CD4-positive, alpha-beta memory T cell (primary cell): ENCODE results near the gene ESF1. TPM values are rescaled to one million over a fixed set of nuclear protein-coding genes. Genes with fewer than 3 reads are reported as not detected.

Experiments used
- CTCF ChIA-PET: fragments of 350-600 bp; sonication (Branson Sonifier 250); formaldehyde crosslinking; loops from one replicate; lab custom pipeline; 2021; ENCODE audit warnings: inconsistent platforms; ENCODE audit not compliant: partially characterized antibody; lab: Charles Lee
- POLR2A ChIA-PET: fragments of 350-600 bp; sonication (Branson Sonifier 250); formaldehyde crosslinking; loops from one replicate; lab custom pipeline; 2021; ENCODE audit not compliant: partially characterized antibody; lab: Charles Lee
- DNase-seq, 5 donors: peaks; one replicate each; pipeline versions ENCODE4 v3.0.0 to v3.0.0-alpha.2; 2020 to 2022; ENCODE audit warnings: mixed read lengths in 1 of 5
- H3K27ac ChIP-seq: one replicate; pipeline ENCODE4 v1.7.0; 2013; ENCODE audit warnings: low read depth, low read length
- H3K27me3 ChIP-seq: 2 replicates; pipeline ENCODE4 v1.7.0; 2013; ENCODE audit warnings: mild to moderate bottlenecking, low read length, moderate library complexity; ENCODE audit not compliant: insufficient read depth
- H3K36me3 ChIP-seq: 2 replicates; pipeline ENCODE4 v1.7.0; 2013; ENCODE audit warnings: mild to moderate bottlenecking, low read length, moderate library complexity; ENCODE audit not compliant: insufficient read depth
- H3K4me1 ChIP-seq: 2 replicates; pipeline ENCODE4 v1.7.0; 2013; ENCODE audit warnings: mild to moderate bottlenecking, low read length, moderate library complexity; ENCODE audit not compliant: insufficient read depth
- H3K4me3 ChIP-seq, 2 donors: one replicate each; pipeline ENCODE4 v1.7.0; 2013; ENCODE audit warnings: low read length in 2 of 2, mild to moderate bottlenecking in 1 of 2
- H3K9me3 ChIP-seq, 2 donors: one replicate each; pipeline ENCODE4 v1.7.0; 2013; ENCODE audit warnings: low read length in 2 of 2, control low read depth in 1 of 2; ENCODE audit not compliant: control insufficient read depth in 1 of 2
- H3K27ac Mint-ChIP-seq, 7 donors: one replicate each; pipeline ENCODE4 v1.8.0; 2020 to 2021; ENCODE audit warnings: mixed read lengths in 7 of 7, mild to moderate bottlenecking in 6 of 7, inconsistent platforms in 3 of 7, moderate library complexity in 3 of 7
- H3K27me3 Mint-ChIP-seq, 2 donors: one replicate each; pipeline ENCODE4 v1.8.0; 2020 to 2021; ENCODE audit warnings: mixed read lengths in 2 of 2
- H3K36me3 Mint-ChIP-seq, 2 donors: one replicate each; pipeline ENCODE4 v1.8.0; 2020 to 2021; ENCODE audit warnings: mixed read lengths in 2 of 2, inconsistent platforms in 1 of 2, mild to moderate bottlenecking in 1 of 2
- H3K4me1 Mint-ChIP-seq, 4 donors: one replicate each; pipeline ENCODE4 v1.8.0; 2020 to 2021; ENCODE audit warnings: mixed read lengths in 4 of 4, mild to moderate bottlenecking in 1 of 4
- H3K4me3 Mint-ChIP-seq, 8 donors: one replicate each; pipeline ENCODE4 v1.8.0; 2020 to 2021; ENCODE audit warnings: mixed read lengths in 8 of 8, mild to moderate bottlenecking in 7 of 8, moderate library complexity in 6 of 8, inconsistent platforms in 3 of 8
- H3K9me3 Mint-ChIP-seq, 8 donors: one replicate each; pipeline ENCODE4 v1.8.0; 2020 to 2021; ENCODE audit warnings: mixed read lengths in 8 of 8, mild to moderate bottlenecking in 5 of 8, inconsistent platforms in 3 of 8, moderate library complexity in 1 of 8
- intact Hi-C: fragments of 100-400 bp; cut with micrococcal nuclease; formaldehyde crosslinking; loops from one replicate; pipeline ENCODE4 v1.15.1; 2023
- polyA plus RNA-seq, 2 donors: library from polyadenylated mRNA; unstranded; fragments of 300-500 nt; fragmentation: Illumina TruSeq; gene quantifications; one replicate each; pipeline ENCODE4 v1.2.3, GENCODE V29; 2021
- total RNA-seq, 2 experiments: library from RNA; stranded (reverse); gene quantifications; one replicate each; pipeline ENCODE4 v1.2.3, GENCODE V29; 2021

Gene ESF1
- total and polyA plus RNA-seq, 4 experiments from 2014 or later: 8.9 to 13.8 (median 11.5) TPM

DNA sequence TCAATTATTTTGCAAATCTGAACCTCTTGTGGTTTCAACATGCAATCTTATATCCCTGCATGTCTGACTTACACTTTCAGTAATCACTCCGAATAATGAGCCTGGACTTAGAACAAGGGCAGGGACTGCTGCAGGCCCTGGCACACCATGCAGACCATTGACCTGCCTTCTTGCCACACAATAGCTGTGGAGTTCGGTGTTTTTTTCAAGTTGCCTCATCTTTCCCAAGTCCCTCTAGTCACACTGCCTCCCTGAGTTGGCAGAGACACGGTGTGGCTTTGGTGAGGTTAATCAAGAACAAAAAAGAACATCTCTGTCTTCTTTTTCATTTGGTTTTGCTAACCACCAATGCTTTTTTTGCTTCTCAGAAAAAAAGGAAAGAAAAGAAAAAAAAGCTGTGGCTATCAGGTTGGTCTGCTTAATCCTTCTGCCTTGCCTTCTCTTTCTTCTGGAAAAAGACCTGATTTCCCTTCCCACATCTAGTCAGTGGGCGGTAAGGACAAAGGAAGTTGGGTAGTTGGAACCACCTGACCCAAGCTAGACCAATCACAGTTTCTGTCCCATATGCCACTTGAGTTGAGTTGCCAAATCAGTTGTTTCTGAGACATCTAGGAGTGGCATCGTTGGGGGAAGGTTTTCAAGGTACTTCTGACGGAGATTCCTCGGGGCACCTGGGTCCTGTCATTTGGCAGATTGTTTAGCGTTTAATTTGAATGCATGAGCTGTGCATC is 90.1 kb downstream of the ESF1 start:
- H3K27me3 ChIP-seq: no peaks in the 10 kb centered on the region
- Mint-ChIP-seq H3K36me3 (no peaks in the 10 kb centered on the region), H3K4me3 (no peak overlapping the region), H3K27ac (no peak overlapping the region), H3K27me3 (peaks cover 8 to 13% of the 10 kb centered on the region in 2 donors), H3K4me1 (no peaks in the 10 kb centered on the region), H3K9me3 (peaks cover 0 to 3% (median 0%) of the 10 kb centered on the region in 8 donors)
- no peak for DNase-seq
- H3K4me1 ChIP-seq: no peaks in the 10 kb centered on the region
- H3K9me3 ChIP-seq: no peaks in the 10 kb centered on the region
- CTCF ChIA-PET: no interaction called here
- POLR2A ChIA-PET: no interaction called here
- H3K4me3 ChIP-seq: no peak overlapping the region
- H3K36me3 ChIP-seq: no peaks in the 10 kb centered on the region
- intact Hi-C loops: no loop called here
- no peak overlapping the region for H3K27ac ChIP-seq

DNA sequence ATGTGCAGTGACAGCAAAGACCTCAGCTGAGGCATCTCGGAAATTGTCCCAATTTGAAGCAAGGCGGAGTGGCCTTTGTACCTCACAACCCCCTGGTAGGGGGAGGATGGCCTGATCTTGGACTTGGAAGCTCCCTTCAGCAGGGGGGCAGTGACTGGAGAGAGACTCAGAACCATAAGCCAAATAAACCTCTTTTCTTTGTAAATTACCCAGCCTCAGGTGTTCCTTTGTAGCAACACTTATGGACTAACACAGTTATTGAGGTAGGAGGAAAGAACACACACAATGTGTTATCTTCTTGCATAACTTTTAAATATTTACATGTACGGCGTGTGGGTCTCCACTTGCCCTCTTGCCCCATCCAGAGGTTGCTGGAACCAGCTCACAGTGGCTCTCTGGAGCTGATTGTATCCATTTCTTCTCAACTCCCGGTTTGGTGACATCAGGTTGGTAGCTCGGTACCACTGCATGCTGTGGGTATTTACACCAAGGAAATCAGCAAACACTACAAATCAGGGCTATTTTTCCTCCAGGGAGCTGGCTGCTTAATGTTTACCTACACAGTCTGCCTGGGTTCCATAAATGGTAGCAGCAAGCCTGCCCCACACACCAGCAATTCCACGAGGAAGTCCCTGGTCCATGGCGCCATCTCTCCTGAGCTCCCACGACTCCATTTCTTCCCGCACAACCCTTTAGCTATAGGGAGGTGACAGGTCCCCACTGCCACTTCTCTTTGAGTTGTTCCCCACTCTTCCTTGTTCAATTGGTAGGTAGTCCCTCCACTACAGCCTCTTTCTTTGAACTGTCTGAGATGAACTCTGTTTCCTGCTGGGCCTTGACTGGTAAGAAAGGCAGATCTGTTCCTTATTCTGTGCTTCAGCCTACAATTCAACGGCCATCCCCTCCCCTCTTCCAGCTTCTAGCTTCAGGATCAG is 91.7 kb downstream of the ESF1 start:
- intact Hi-C loops: no loop called here
- POLR2A ChIA-PET: no interaction called here
- H3K9me3 ChIP-seq: no peaks in the 10 kb centered on the region
- Mint-ChIP-seq H3K9me3 (peaks cover 0 to 3% (median 0%) of the 10 kb centered on the region in 8 donors), H3K4me3 (no peak overlapping the region), H3K27me3 (peaks cover 8 to 16% of the 10 kb centered on the region in 2 donors), H3K36me3 (no peaks in the 10 kb centered on the region), H3K27ac (no peak overlapping the region), H3K4me1 (no peaks in the 10 kb centered on the region)
- no peaks in the 10 kb centered on the region for H3K4me1 ChIP-seq
- no peak overlapping the region for H3K4me3 ChIP-seq
- no peak for DNase-seq
- CTCF ChIA-PET: no interaction called here
- no peaks in the 10 kb centered on the region for H3K36me3 ChIP-seq
- no peaks in the 10 kb centered on the region for H3K27me3 ChIP-seq
- H3K27ac ChIP-seq: no peak overlapping the region

DNA sequence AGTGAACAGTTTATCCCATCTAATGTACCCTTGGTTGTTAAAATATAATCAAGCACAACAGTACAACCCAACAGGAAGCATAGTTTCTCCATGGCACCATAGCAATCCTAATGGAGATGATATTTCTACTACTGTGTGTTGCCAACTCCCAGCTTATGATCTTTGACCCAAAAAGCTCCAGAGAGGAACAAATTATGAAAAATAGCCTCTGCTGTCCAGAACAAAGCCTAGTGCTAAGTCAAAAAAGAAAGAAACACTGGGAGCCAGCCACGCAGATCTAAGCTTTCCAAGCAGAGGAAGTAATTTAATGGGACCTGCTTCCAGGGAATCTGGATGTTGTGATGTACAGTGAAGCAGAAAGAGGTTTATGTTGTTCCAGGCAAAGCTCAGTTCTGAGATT is 93.8 kb downstream of the ESF1 start:
- no peak for DNase-seq
- CTCF ChIA-PET: no interaction called here
- Mint-ChIP-seq H3K27me3 (peaks cover 8 to 16% of the 10 kb centered on the region in 2 donors), H3K4me1 (no peaks in the 10 kb centered on the region), H3K9me3 (peaks cover 0 to 1% (median 0%) of the 10 kb centered on the region in 8 donors), H3K27ac (peak overlapping the region in 1 of 7 donors; percentile 9), H3K4me3 (no peak overlapping the region), H3K36me3 (no peaks in the 10 kb centered on the region)
- H3K27me3 ChIP-seq: no peaks in the 10 kb centered on the region
- no peak overlapping the region for H3K27ac ChIP-seq
- H3K4me1 ChIP-seq: no peaks in the 10 kb centered on the region
- no peaks in the 10 kb centered on the region for H3K36me3 ChIP-seq
- no peaks in the 10 kb centered on the region for H3K9me3 ChIP-seq
- POLR2A ChIA-PET: no interaction called here
- intact Hi-C loops: no loop called here
- no peak overlapping the region for H3K4me3 ChIP-seq

DNA sequence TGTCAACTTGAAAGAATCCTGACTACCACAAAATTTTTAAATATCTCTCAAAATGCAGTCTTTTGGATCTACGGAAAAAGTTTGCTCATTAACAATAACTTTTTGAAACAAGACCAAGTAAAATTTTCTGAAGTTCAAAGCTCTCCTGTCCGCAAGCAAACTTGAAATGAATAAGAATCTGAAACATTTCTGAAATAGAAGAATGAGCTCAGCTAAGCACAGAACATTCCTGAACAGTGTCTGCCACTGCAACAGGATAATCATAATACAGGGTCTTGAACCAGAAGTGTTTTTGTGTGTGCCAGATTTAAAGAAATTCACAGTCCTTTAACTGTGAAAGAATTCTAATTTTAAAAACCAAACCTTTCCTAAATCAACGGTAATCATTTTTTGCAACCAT is 96.9 kb downstream of the ESF1 start:
- intact Hi-C loops: no loop called here
- DNase-seq: no peak
- Mint-ChIP-seq H3K36me3 (no peaks in the 10 kb centered on the region), H3K27me3 (peaks cover 23 to 25% of the 10 kb centered on the region in 2 donors), H3K9me3 (no peaks in the 10 kb centered on the region), H3K4me3 (no peak overlapping the region), H3K27ac (no peak overlapping the region), H3K4me1 (no peaks in the 10 kb centered on the region)
- Histone ChIP-seq H3K9me3 (no peaks in the 10 kb centered on the region), H3K4me3 (no peak overlapping the region), H3K4me1 (no peaks in the 10 kb centered on the region), H3K36me3 (no peaks in the 10 kb centered on the region), H3K27me3 (no peaks in the 10 kb centered on the region), H3K27ac (no peak overlapping the region)
- ChIA-PET CTCF (no interaction called here), POLR2A (no interaction called here)

GRCh38 chr20:13685623-13686022 is 99.1 kb downstream of the ESF1 start:
- H3K9me3 Mint-ChIP-seq: no peaks in the 10 kb centered on the region

GRCh38 chr20:13684566-13685222 is 100.0 kb downstream of the ESF1 start:
- Mint-ChIP-seq H3K4me1 (no peaks in the 10 kb centered on the region), H3K36me3 (no peaks in the 10 kb centered on the region), H3K27ac (no peak overlapping the region), H3K9me3 (no peaks in the 10 kb centered on the region), H3K4me3 (no peak overlapping the region), H3K27me3 (peaks cover 18 to 27% of the 10 kb centered on the region in 2 donors)
- Histone ChIP-seq H3K27me3 (no peaks in the 10 kb centered on the region), H3K4me1 (no peaks in the 10 kb centered on the region), H3K9me3 (no peaks in the 10 kb centered on the region), H3K36me3 (no peaks in the 10 kb centered on the region), H3K4me3 (no peak overlapping the region), H3K27ac (no peak overlapping the region)
- ChIA-PET CTCF (no interaction called here), POLR2A (no interaction called here)
- no peak for DNase-seq
- intact Hi-C loops: no loop called here

More at GRCh38 chr20:13685623-13686022, 99.1 kb downstream of the ESF1 start:
- POLR2A ChIA-PET: no interaction called here
- Histone ChIP-seq H3K36me3 (no peaks in the 10 kb centered on the region), H3K9me3 (no peaks in the 10 kb centered on the region), H3K4me1 (no peaks in the 10 kb centered on the region), H3K27ac (no peak overlapping the region), H3K27me3 (no peaks in the 10 kb centered on the region), H3K4me3 (no peak overlapping the region)
- DNase-seq: no peak
- CTCF ChIA-PET: no interaction called here
- H3K27ac Mint-ChIP-seq: no peak overlapping the region
- H3K27me3 Mint-ChIP-seq: peaks cover 18 to 27% of the 10 kb centered on the region in 2 donors
- H3K4me1 Mint-ChIP-seq: no peaks in the 10 kb centered on the region
- no peaks in the 10 kb centered on the region for H3K36me3 Mint-ChIP-seq
- intact Hi-C loops: no loop called here
- no peak overlapping the region for H3K4me3 Mint-ChIP-seq

DNA sequence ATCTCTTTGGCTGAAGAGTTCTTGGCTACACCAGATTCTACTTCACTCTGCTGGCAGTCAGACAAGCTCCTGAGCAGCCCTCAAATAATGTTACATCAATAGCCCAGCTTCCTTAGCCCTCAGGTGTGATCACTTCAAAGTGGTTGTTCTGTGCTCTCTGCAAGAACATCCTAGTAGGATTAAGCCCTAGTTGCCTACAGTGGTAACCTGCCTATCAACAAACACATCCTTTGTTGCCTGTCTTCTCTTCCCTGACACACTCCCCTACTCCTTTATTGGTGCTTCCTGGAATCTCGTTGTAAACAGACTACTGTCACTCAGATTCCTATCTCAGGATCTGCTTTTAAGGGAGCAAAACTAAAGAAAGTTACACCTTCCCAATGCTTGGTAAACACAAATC is 100.9 kb downstream of the ESF1 start:
- DNase-seq: no peak
- Histone ChIP-seq H3K27ac (no peak overlapping the region), H3K27me3 (no peaks in the 10 kb centered on the region), H3K36me3 (no peaks in the 10 kb centered on the region), H3K9me3 (no peaks in the 10 kb centered on the region), H3K4me3 (no peak overlapping the region), H3K4me1 (no peaks in the 10 kb centered on the region)
- H3K4me1 Mint-ChIP-seq: no peaks in the 10 kb centered on the region
- no peak overlapping the region for H3K4me3 Mint-ChIP-seq
- ChIA-PET CTCF (no interaction called here), POLR2A (no interaction called here)
- no peak overlapping the region for H3K27ac Mint-ChIP-seq
- intact Hi-C loops: no loop called here
- H3K36me3 Mint-ChIP-seq: no peaks in the 10 kb centered on the region
- H3K9me3 Mint-ChIP-seq: no peaks in the 10 kb centered on the region
- peaks cover 18 to 29% of the 10 kb centered on the region in 2 donors for H3K27me3 Mint-ChIP-seq
